NCI-H2171 (cell line): Measurements from ENCODE around the gene C12orf42.

Experiments
- DNase-seq: peaks from one replicate; lab custom pipeline; 2025; lab: John Stamatoyannopoulos, UW

The C12orf42 gene

GRCh38 chr12:103336940-103337339 lies 158.8 kb downstream of the C12orf42 start:
- no peak for DNase-seq

GRCh38 chr12:103334466-103334865 lies 161.3 kb downstream of the C12orf42 start:
- peak; percentile 88 for DNase-seq

DNA sequence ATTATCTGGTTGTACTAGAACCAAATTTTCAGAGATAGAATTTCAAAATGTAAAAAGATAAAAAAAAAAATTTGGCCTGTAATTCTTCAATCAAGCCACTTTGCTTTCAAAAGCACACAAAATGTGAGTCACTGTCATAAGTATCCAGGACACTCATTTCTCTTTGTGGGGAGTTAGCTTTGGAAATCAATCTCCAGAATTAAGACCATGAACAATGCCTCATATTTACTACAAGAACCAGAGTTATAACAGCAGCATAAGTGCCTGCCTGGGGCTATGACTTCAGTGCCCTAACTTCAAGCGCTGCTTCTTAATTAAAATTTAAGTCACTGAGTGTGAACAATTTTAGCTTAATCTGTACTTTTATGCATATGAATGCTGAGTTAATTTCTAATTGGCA lies 162.1 kb downstream of the C12orf42 start:
- no peak for DNase-seq

DNA sequence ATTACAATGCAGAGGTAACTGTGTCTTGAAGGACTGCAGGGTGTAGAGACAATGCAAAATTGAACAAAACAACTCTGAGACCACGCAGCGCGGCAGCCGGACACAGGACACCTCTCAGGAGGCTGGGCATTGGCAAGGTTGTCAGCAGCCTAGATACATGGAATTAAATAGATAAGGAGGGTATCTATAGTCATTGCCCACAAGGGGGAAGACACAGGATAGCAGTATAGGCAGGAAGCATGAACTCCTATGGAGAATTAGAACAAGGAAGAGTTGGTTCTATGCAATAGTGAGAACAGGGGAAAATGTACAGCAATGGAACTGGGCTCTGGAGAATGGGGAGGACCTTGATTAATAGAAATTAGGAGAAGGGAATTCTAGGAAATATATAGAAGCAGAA lies 164.1 kb downstream of the C12orf42 start:
- DNase-seq, result no peak

GRCh38 chr12:103330672-103331071 lies 165.1 kb downstream of the C12orf42 start:
- DNase-seq, result no peak

- DNase-seq, result no peak
These were observed 168.1 kb downstream of the C12orf42 start for GRCh38 chr12:103327676-103328075.

DNA sequence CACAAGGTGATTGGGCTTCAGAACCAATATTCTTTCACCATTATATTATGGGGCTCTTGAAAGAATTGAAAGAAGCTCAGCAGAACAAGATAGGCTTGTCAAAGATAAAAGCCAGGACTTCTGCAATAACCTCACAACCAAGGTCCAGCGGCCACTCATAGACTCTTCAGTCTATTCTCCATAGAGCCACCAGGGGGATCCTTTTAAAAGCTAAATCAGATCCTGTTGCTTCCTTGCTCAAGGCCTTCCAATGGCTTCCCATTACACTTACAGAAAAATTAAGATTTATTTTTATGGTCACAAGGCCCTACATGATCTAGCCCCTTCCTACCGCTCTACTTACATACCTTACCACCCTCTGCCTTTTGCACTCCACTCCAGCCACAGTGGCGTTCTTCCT lies 169.6 kb downstream of the C12orf42 start:
- no peak for DNase-seq

- DNase-seq, result no peak
These were observed 177.2 kb downstream of the C12orf42 start for GRCh38 chr12:103318566-103318965.

DNA sequence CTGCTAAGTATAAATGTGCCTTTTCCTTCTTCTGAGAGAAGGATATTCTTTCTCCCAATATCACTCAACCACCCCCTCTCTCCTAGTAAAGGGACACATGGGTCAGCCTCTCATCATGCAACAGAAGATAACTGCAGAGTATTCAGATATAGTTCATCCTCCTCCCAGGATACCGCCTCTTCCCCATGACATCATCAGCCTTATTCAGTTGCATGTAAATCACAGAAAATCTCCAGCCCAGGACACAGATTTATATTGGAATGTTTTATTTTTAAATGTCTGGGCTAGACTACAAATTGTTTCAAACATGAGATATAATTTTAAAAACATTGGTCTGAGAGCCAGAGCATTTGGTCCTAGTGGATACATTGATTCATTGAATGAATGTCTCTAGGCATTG lies 178.5 kb downstream of the C12orf42 start:
- DNase-seq, result no peak

- no peak for DNase-seq
These were observed 181.0 kb downstream of the C12orf42 start for GRCh38 chr12:103314786-103315185.

- DNase-seq, result no peak
These were observed 181.9 kb downstream of the C12orf42 start for GRCh38 chr12:103313894-103314293.

GRCh38 chr12:103312742-103313354 lies 182.9 kb downstream of the C12orf42 start:
- no peak for DNase-seq

DNA sequence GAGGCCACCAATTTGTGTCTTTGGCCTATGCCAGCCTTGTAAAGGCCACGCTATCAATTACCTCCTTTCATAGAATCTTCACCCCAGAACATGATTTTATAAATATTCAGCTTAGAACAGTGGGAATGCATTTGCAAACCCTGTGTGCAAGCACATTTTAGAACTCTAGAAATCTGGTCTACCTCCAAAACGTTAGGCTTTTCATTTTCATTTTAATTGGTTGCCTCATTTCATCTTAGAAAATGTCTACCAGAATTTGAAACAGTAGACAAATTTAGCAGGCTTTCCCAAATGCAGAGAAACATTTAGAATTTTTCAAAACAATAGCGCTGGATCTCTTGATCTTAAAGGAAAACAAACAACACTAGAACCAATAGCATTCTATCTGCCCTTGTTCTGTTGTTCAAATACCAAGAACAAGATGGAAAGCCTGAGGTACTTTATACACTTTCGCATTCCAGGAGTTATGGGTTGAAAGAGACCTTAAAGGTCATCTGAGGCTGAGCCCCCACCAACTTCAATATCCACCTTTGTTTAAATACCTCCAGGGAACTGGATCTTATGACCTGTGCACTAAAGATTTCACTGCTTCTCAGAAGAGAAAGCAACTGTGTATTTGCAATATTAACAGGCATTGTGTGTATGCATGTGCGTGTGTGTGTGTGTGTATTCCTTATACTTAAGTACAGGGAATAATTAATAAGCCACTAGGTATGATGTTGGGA lies 185.1 kb downstream of the C12orf42 start:
- no peak for DNase-seq

DNA sequence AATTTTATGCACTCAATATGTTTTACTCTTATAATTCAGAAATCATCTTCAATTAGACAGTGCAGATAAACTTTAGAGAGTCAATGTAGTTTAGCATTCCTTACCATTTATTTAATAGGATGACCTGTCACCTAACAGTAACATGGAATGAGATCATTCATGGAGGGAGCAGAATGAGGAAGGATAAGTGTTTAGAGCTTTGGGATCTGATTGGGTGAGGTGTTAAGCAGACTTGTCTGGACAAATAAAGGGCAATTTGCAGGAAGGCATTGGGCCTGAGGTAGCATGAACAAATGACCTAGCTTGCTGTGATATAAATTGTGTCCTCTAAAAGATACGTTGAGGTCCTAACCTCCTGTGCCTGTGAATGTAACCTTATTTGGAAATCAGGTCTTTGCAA lies 187.4 kb downstream of the C12orf42 start:
- no peak for DNase-seq

DNA sequence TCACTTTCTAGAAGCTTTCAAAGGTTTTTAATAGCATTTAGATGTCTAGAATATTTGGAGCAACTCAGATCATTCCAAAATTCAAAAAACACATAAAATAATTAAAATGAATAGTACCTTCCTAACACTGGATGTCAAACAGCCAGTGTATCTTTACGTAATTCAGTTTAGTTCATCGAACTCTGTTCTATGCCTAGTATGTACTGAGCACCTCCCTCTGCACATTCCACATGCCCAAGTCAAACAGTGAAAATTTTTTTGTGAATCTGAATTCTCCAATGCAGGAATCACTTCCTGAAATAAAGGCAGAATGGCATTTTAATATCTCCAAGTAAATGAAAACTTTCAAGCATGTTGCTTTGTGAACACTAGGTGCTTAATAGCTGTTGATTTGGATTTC lies 192.3 kb downstream of the C12orf42 start:
- DNase-seq, result no peak

- no peak for DNase-seq
These were observed 193.9 kb downstream of the C12orf42 start for GRCh38 chr12:103301642-103302591.

GRCh38 chr12:103288016-103288415 lies 207.8 kb downstream of the C12orf42 start:
- no peak for DNase-seq

- no peak for DNase-seq
These were observed 213.6 kb downstream of the C12orf42 start for GRCh38 chr12:103282124-103282523.

GRCh38 chr12:103279444-103279843 lies 216.3 kb downstream of the C12orf42 start:
- DNase-seq, result no peak

GRCh38 chr12:103278329-103278728 lies 217.4 kb downstream of the C12orf42 start:
- no peak for DNase-seq

GRCh38 chr12:103273645-103274044 lies 222.1 kb downstream of the C12orf42 start:
- no peak for DNase-seq

- no peak for DNase-seq
These were observed 222.8 kb downstream of the C12orf42 start for GRCh38 chr12:103272949-103273348.

- DNase-seq, result no peak
These were observed 225.8 kb downstream of the C12orf42 start for GRCh38 chr12:103269946-103270345.
